LNCaP clone FGC (cell line): ENCODE measurements around the gene RNPS1.
A peak's percentile ranks its signal among the peaks of the same experiment; 100 is the strongest.
"Not testable (repeated sequence)": the region's sequence is repeated elsewhere in the genome, so short reads cannot be mapped to it uniquely, and the experiment has no call there.

Source experiments
- DNase-seq: peaks from one replicate; pipeline ENCODE4 v3.0.0-alpha.2; 2011; ENCODE audit warnings: low read depth
- H3K4me3 ChIP-seq: 2 replicates; pipeline ENCODE4 v1.5.1; 2011; ENCODE audit warnings: mild to moderate bottlenecking, low read depth, low read length, control low read depth
- TF ChIP-seq, protein P1 (sequence below): IDR thresholded peaks from 2 replicates; pipeline ENCODE4 v1.5.1; 2012; ENCODE audit warnings: mild to moderate bottlenecking; ENCODE audit not compliant: control insufficient read depth, insufficient read depth; ENCODE audit errors: extremely low read depth

RNPS1 gene

DNA sequence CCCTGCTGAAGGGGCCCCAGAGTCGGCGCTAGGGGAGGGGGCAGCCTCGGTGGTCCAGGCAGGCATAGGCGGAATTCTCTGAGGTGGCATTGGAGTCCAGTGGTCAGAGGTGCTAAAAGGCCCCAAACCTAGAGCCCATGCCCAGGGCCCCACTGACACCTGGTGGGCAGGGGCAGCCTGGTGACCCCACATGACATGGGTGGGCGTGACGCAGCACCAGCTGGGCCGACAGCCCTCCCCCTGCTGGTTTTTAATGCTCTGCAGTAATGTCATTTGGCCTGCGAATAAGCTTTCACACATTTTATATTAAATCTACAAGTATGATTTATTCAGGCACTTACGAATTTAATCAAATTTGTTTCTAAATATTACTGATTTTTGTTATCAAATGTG, 2.1 kb upstream of the RNPS1 start:
- TF ChIP-seq, protein P1, sequence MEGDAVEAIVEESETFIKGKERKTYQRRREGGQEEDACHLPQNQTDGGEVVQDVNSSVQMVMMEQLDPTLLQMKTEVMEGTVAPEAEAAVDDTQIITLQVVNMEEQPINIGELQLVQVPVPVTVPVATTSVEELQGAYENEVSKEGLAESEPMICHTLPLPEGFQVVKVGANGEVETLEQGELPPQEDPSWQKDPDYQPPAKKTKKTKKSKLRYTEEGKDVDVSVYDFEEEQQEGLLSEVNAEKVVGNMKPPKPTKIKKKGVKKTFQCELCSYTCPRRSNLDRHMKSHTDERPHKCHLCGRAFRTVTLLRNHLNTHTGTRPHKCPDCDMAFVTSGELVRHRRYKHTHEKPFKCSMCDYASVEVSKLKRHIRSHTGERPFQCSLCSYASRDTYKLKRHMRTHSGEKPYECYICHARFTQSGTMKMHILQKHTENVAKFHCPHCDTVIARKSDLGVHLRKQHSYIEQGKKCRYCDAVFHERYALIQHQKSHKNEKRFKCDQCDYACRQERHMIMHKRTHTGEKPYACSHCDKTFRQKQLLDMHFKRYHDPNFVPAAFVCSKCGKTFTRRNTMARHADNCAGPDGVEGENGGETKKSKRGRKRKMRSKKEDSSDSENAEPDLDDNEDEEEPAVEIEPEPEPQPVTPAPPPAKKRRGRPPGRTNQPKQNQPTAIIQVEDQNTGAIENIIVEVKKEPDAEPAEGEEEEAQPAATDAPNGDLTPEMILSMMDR: no peak
- H3K4me3 ChIP-seq: no peak overlapping the region
- DNase-seq: no peak

GRCh38 chr16:2267505-2267912, 417 bp downstream of the RNPS1 start:
- peak overlapping the region; percentile 90 for H3K4me3 ChIP-seq
- not testable (repeated sequence) for DNase-seq

- peak overlapping the region; percentile 90 for H3K4me3 ChIP-seq
- not testable (repeated sequence) for DNase-seq
Observed at GRCh38 chr16:2266887-2267286, 1.0 kb downstream of the RNPS1 start.

GRCh38 chr16:2263026-2263425, 4.9 kb downstream of the RNPS1 start:
- H3K4me3 ChIP-seq, DNase-seq: not testable (repeated sequence)

DNA sequence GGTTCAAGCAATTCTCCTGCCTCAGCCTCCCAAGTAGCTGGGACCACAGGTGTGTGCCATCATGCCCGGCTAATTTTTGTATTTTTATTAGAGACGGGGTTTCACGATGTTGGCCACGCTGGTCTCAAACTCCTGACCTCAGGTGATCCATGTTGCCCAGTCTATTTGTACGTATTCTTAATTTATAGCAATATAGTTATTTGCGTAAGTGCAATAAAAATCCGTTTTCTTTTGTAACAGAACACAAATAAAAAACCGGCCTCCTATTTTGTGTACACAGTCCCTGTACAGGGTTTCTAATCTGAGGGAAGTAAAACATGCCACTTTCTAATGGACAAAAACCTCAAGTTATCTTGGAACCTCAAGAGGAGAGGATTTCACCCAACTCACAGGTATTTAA, 7.7 kb downstream of the RNPS1 start:
- DNase-seq: peak; percentile 78
- TF ChIP-seq, protein P1: no peak
- no peak overlapping the region for H3K4me3 ChIP-seq

GRCh38 chr16:2258530-2258929, 9.4 kb downstream of the RNPS1 start:
- not testable (repeated sequence) for DNase-seq, H3K4me3 ChIP-seq

DNA sequence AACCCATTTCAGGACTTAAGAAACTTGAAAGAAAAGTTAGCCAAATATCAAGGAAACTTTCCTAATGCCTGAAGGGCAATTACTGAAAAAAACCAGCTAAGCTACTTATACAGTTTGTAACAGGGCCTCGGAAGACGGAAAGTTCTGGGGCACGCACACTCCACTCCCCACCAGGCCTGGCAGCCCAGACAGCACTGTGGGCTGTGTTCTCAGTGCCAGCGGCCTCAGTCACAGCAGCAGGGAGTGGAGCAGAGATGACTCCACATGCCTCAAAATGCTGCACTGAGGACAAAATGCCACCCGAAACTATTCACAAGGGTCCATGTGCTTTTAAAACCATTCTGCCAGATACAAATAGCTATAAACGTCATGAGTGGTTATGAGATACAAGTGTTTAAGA, 10.2 kb downstream of the RNPS1 start:
- TF ChIP-seq, protein P1: no peak
- no peak for DNase-seq
- no peak overlapping the region for H3K4me3 ChIP-seq

DNA sequence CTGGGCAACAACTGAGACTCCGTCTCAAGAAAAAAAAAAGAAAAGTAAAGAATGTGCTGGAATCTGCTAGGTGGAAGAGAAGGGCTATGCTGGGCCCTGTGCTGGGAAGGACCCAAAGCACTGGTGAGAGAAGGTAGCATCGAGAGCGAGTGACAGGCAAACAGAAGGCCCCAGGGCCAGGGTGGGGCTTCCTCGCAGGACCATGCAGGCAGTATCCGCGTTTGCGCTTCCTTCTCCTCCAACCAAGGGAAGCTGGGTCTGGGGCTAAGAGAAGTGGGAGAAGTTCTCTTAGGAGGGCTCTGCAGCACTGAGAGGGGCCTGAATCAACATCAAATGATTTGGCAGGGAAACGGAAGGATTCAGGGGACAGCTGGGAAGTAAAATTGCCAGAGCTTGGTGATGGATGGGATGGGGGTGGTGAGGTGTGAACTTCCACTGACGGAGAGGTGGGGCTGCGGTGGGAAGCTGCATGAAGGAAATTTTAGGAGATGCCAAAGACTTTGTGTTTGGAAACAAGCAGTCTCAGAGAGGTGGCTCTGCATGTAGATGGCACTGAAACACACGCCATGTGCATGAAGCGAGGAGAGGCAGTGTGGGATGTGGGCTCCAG, 11.3 kb downstream of the RNPS1 start:
- no peak for DNase-seq
- H3K4me3 ChIP-seq: no peak overlapping the region
- TF ChIP-seq, protein P1: no peak

DNA sequence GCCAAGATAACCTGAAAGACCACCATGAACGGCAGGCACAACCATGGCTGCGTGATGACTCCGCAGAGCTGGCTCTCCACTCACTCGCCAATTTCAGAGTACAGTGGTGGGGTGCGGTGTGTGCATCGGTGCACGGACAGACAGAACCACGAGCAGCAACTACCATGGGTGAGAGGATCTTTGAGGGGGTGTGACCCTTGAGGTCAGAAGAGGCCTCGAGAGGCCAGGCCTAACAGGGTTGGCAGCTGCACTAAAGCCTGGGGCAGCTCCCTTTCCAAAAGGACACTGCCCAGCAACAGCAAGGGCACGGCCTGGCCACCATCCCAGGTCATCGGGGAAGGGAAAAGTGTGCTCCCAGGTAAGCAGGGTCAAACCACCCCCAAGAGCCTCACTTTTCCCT, 14.6 kb downstream of the RNPS1 start:
- no peak for DNase-seq
- H3K4me3 ChIP-seq: no peak overlapping the region
- TF ChIP-seq, protein P1: no peak
